ENCODE measurements around the gene FAM163B.

Gene FAM163B

DNA sequence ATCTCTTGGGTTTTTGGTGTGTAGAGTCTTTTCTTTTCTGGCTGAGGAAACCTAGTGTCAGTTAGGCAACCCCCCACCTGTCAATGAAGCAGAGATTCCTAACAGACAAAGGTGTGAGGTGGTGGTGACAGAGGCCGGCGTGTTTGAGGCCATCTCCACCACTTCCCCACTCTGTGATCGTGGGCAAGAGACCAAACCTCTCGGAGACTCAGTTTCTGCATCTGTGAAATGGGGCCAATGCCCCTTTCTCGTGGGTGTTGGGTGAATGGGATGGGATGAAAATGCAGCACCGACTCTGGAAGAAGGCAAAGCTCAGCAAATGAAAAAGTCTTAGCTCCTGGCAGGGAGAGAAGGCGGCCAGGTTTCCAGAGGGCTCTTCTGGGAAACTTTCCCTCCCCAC, 807 bp downstream of the FAM163B start:
- H3K36me3 ChIP-seq (ENCODE audit: control insufficient read depth in 2 of 2, insufficient read depth in 1 of 2, low read length in 2 of 2) = no peaks in the 10 kb centered on the region
- no peak overlapping the region for H3K27ac ChIP-seq (ENCODE audit: extremely low read depth, low read depth, low read length)
- POLR2A ChIA-PET = no interaction called here
- H3K4me3 ChIP-seq (ENCODE audit: low read depth, low read length) = no peak overlapping the region
- CTCF ChIA-PET = interaction anchor here (1.5 kb wide), 1 partner anchor 386 kb away, joined by 4 read pairs; no protein-coding TSS in a partner anchor
- TF ChIP-seq SCRT2 (tag by site-specific recombination; IDR thresholded peaks at IDR 0.05) = peak; percentile 43; the same call in 1 of the 2 replicates
- TF ChIP-seq, protein P1, sequence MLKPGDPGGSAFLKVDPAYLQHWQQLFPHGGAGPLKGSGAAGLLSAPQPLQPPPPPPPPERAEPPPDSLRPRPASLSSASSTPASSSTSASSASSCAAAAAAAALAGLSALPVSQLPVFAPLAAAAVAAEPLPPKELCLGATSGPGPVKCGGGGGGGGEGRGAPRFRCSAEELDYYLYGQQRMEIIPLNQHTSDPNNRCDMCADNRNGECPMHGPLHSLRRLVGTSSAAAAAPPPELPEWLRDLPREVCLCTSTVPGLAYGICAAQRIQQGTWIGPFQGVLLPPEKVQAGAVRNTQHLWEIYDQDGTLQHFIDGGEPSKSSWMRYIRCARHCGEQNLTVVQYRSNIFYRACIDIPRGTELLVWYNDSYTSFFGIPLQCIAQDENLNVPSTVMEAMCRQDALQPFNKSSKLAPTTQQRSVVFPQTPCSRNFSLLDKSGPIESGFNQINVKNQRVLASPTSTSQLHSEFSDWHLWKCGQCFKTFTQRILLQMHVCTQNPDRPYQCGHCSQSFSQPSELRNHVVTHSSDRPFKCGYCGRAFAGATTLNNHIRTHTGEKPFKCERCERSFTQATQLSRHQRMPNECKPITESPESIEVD (tag by site-specific recombination; IDR thresholded peaks at IDR 0.05) = no peak
- no peak for TF ChIP-seq ZNF354C (tag by site-specific recombination; IDR thresholded peaks at IDR 0.05; ENCODE audit: borderline replicate concordance, low read depth)
- H3K9me3 ChIP-seq (ENCODE audit: control insufficient read depth, insufficient read depth, low read depth, low read length) = no peaks in the 10 kb centered on the region
- no peaks in the 10 kb centered on the region for H3K4me1 ChIP-seq (ENCODE audit: control insufficient read depth, insufficient read depth, low read length)

GRCh38 chr9:133607976-133608375, 1.2 kb downstream of the FAM163B start:
- TF ChIP-seq ZNF629 (tag by site-specific recombination; IDR thresholded peaks at IDR 0.05) (no peak), ZNF610 (tag by site-specific recombination; IDR thresholded peaks at IDR 0.05; ENCODE audit: borderline replicate concordance) (no peak), ZNF473 (tag by site-specific recombination; IDR thresholded peaks at IDR 0.05) (no peak), ZBTB21 (tag by site-specific recombination; IDR thresholded peaks at IDR 0.05) (no peak), ZNF362 (tag by site-specific recombination; IDR thresholded peaks at IDR 0.05) (no peak), ZNF768 (tag by site-specific recombination; IDR thresholded peaks at IDR 0.05) (no peak), ZNF114 (tag by site-specific recombination; IDR thresholded peaks at IDR 0.05) (no peak), ZNF624 (tag by site-specific recombination; IDR thresholded peaks at IDR 0.05) (no peak), ZNF354C (tag by site-specific recombination; IDR thresholded peaks at IDR 0.05; ENCODE audit: borderline replicate concordance, low read depth) (no peak), ZNF138 (tag by site-specific recombination; IDR thresholded peaks at IDR 0.05; ENCODE audit: borderline replicate concordance) (no peak), ZNF692 (tag by site-specific recombination; IDR thresholded peaks at IDR 0.05) (no peak), PRDM10 (tag by site-specific recombination; IDR thresholded peaks at IDR 0.05) (no peak), ZNF146 (tag by site-specific recombination; IDR thresholded peaks at IDR 0.05) (no peak), ZNF10 (tag by site-specific recombination; IDR thresholded peaks at IDR 0.05) (no peak), ZNF394 (tag by site-specific recombination; IDR thresholded peaks at IDR 0.05; ENCODE audit: borderline replicate concordance) (no peak), ZNF660 (tag by site-specific recombination; IDR thresholded peaks at IDR 0.05) (no peak), ZXDB (tag by site-specific recombination; IDR thresholded peaks at IDR 0.05) (no peak), OVOL3 (tag by site-specific recombination; IDR thresholded peaks at IDR 0.05) (no peak)

More at GRCh38 chr9:133607976-133608375, 1.2 kb downstream of the FAM163B start:
- Histone ChIP-seq H3K27ac (ENCODE audit: extremely low read depth, low read depth, low read length) (no peak overlapping the region), H3K4me1 (ENCODE audit: control insufficient read depth, insufficient read depth, low read length) (no peaks in the 10 kb centered on the region), H3K4me3 (ENCODE audit: low read depth, low read length) (no peak overlapping the region), H3K9me3 (ENCODE audit: control insufficient read depth, insufficient read depth, low read depth, low read length) (no peaks in the 10 kb centered on the region), H3K36me3 (ENCODE audit: control insufficient read depth in 2 of 2, insufficient read depth in 1 of 2, low read length in 2 of 2) (no peaks in the 10 kb centered on the region)
- POLR2A ChIA-PET = no interaction called here
- CTCF ChIA-PET = interaction anchor here (1.5 kb wide), 1 partner anchor 386 kb away, joined by 4 read pairs; no protein-coding TSS in a partner anchor
